Measurements from ENCODE around the gene LNX1.

GRCh38 chr4:53476232-53477037 lies 114.9 kb downstream of the LNX1 start:
- TF ChIP-seq CTCF (IDR thresholded peaks at IDR 0.05) (no peak), POLR2A (IDR thresholded peaks at IDR 0.05) (no peak)
